WTC11 (cell line): ENCODE measurements around the gene NLGN4X. TPM values are rescaled to one million over a fixed set of nuclear protein-coding genes. Genes with fewer than 3 reads are reported as not detected.
A peak's percentile ranks its signal among the peaks of the same experiment; 100 is the strongest.

Source experiments
- ATAC-seq: fragments of 200-7000 bp; cut with Tn5 transposase; 2 replicates; pipeline ENCODE4 v1.10.0; 2021; ENCODE audit warnings: mild to moderate bottlenecking, moderate library complexity
- CTCF ChIA-PET: fragments of 300-600 bp; sonication (Branson Sonifier 250); formaldehyde crosslinking; loops from one replicate; lab custom pipeline; 2021; ENCODE audit warnings: antibody characterized with exemption; lab: Charles Lee
- POLR2A ChIA-PET: fragments of 350-600 bp; sonication (Branson Sonifier 250); formaldehyde crosslinking; loops from one replicate; lab custom pipeline; 2021; ENCODE audit warnings: antibody characterized with exemption; lab: Charles Lee
- DNase-seq: peaks from one replicate; pipeline ENCODE4 v3.0.0; 2021; ENCODE audit warnings: low spot score
- H3K27ac Mint-ChIP-seq: 2 replicates; pipeline ENCODE4 v1.8.0; 2021; ENCODE audit warnings: mixed read lengths
- H3K27me3 Mint-ChIP-seq: 2 replicates; pipeline ENCODE4 v1.8.0; 2021; ENCODE audit warnings: low read depth, mild to moderate bottlenecking, moderate library complexity, mixed read lengths
- H3K36me3 Mint-ChIP-seq: 2 replicates; pipeline ENCODE4 v1.8.0; 2021; ENCODE audit warnings: mixed read lengths
- H3K4me1 Mint-ChIP-seq: 2 replicates; pipeline ENCODE4 v1.8.0; 2022; ENCODE audit warnings: mixed read lengths
- H3K4me3 Mint-ChIP-seq: 2 replicates; pipeline ENCODE4 v1.8.0; 2021; ENCODE audit warnings: mild to moderate bottlenecking, moderate library complexity, mixed read lengths
- H3K9me3 Mint-ChIP-seq: 2 replicates; pipeline ENCODE4 v1.8.0; 2021; ENCODE audit warnings: mixed read lengths
- RELA ChIP-seq: sonication (generic); formaldehyde crosslinking; IDR thresholded peaks from 2 replicates; pipeline ENCODE4 v1.8.1; 2022; ENCODE audit warnings: missing genetic modification reagents, mild to moderate bottlenecking, borderline replicate concordance
- TCF7 ChIP-seq: sonication (generic); formaldehyde crosslinking; IDR thresholded peaks from 2 replicates; pipeline ENCODE4 v1.8.0; 2022; ENCODE audit warnings: mild to moderate bottlenecking, low read depth, missing genetic modification reagents, moderate library complexity
- TP53 ChIP-seq: sonication (generic); formaldehyde crosslinking; IDR thresholded peaks from 2 replicates; pipeline ENCODE4 v1.8.1; 2023; ENCODE audit warnings: mild to moderate bottlenecking, missing genetic modification reagents
- ZNF416 ChIP-seq: fragments of 250-450 bp; sonication (Bioruptor Pico); IDR thresholded peaks from 2 replicates; pipeline ENCODE4 v1.9.0; 2021; ENCODE audit warnings: mild to moderate bottlenecking, inconsistent platforms
- ZNF671 ChIP-seq: fragments of 250-450 bp; sonication (Bioruptor Pico); IDR thresholded peaks from 2 replicates; pipeline ENCODE4 v1.8.0; 2021; ENCODE audit warnings: mild to moderate bottlenecking
- total RNA-seq: library from RNA; stranded (reverse); gene quantifications from 3 replicates; pipeline ENCODE4 v1.2.3, GENCODE V29; 2021
- TF ChIP-seq, protein P1 (sequence below): sonication (generic); formaldehyde crosslinking; conservative IDR thresholded peaks from 2 replicates; pipeline ENCODE4 v1.8.1; 2022; ENCODE audit warnings: mild to moderate bottlenecking, missing genetic modification reagents
- TF ChIP-seq, protein P2 (sequence below): sonication (generic); formaldehyde crosslinking; IDR thresholded peaks from 2 replicates; pipeline ENCODE4 v1.8.0; 2023; ENCODE audit warnings: missing genetic modification reagents, mild to moderate bottlenecking, borderline replicate concordance
- TF ChIP-seq, protein P3 (sequence below): fragments of 250-450 bp; sonication (Bioruptor Pico); IDR thresholded peaks from 2 replicates; pipeline ENCODE4 v1.9.0; 2021; ENCODE audit warnings: moderate library complexity, mild to moderate bottlenecking, inconsistent platforms, borderline replicate concordance
- TF ChIP-seq, protein P4 (sequence below): sonication (generic); formaldehyde crosslinking; IDR thresholded peaks from 2 replicates; pipeline ENCODE4 v1.8.1; 2022; ENCODE audit warnings: low read depth, missing genetic modification reagents, borderline replicate concordance
- TF ChIP-seq, protein P5 (sequence below): fragments of 250-450 bp; sonication (Bioruptor Pico); IDR thresholded peaks from 2 replicates; pipeline ENCODE4 v1.9.0; 2021; ENCODE audit warnings: mild to moderate bottlenecking, borderline replicate concordance
- TF ChIP-seq, protein P6 (sequence below): sonication (generic); formaldehyde crosslinking; IDR thresholded peaks from 2 replicates; pipeline ENCODE4 v1.8.1; 2022; ENCODE audit warnings: mild to moderate bottlenecking, moderate library complexity, missing genetic modification reagents
- TF ChIP-seq, protein P7 (sequence below): sonication (generic); formaldehyde crosslinking; IDR thresholded peaks from 2 replicates; pipeline ENCODE4 v1.8.0; 2022; ENCODE audit warnings: mild to moderate bottlenecking, missing genetic modification reagents

Gene NLGN4X
- total RNA-seq, 1 experiment from 2014 or later, result 53.8 TPM

DNA sequence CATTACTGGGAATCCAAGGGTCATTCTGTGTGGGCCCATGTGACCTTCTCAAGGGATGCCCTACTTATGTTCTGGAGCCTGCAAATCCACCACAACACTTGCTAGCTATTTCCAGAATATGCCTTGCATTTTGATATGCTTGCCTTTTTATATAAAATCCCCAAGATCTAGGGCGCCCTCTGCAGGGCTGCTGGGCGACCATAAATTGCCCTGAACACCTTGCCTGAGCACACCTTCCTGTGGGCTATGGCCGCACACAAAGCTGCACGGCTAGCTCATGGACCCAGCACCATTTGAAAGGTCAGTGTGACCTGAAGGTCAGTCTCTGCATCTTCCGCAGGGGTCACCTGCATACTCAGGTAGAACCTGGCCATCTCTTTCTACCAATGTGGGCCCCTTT is 311.7 kb downstream of the NLGN4X start:
- no peak overlapping the region for H3K4me3 Mint-ChIP-seq
- ChIA-PET POLR2A (no interaction called here), CTCF (interaction anchor here (0.6 to 1.2 kb wide), 3 partner anchors 15 to 1155 kb away, joined by 3 read pairs; no protein-coding TSS in a partner anchor)
- no peaks in the 10 kb centered on the region; the same call in 1 of the 2 replicates for H3K4me1 Mint-ChIP-seq
- ATAC-seq, result peak; percentile 52
- peaks cover 28% of the 10 kb centered on the region for H3K9me3 Mint-ChIP-seq
- peak; percentile 14 for DNase-seq
- peaks cover 33% of the 10 kb centered on the region for H3K36me3 Mint-ChIP-seq
- no peaks in the 10 kb centered on the region for H3K27me3 Mint-ChIP-seq
- TF ChIP-seq ZNF671 (no peak), TCF7 (no peak)
- TF ChIP-seq, protein P1, sequence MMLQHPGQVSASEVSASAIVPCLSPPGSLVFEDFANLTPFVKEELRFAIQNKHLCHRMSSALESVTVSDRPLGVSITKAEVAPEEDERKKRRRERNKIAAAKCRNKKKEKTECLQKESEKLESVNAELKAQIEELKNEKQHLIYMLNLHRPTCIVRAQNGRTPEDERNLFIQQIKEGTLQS, result no peak
- TF ChIP-seq, protein P2, sequence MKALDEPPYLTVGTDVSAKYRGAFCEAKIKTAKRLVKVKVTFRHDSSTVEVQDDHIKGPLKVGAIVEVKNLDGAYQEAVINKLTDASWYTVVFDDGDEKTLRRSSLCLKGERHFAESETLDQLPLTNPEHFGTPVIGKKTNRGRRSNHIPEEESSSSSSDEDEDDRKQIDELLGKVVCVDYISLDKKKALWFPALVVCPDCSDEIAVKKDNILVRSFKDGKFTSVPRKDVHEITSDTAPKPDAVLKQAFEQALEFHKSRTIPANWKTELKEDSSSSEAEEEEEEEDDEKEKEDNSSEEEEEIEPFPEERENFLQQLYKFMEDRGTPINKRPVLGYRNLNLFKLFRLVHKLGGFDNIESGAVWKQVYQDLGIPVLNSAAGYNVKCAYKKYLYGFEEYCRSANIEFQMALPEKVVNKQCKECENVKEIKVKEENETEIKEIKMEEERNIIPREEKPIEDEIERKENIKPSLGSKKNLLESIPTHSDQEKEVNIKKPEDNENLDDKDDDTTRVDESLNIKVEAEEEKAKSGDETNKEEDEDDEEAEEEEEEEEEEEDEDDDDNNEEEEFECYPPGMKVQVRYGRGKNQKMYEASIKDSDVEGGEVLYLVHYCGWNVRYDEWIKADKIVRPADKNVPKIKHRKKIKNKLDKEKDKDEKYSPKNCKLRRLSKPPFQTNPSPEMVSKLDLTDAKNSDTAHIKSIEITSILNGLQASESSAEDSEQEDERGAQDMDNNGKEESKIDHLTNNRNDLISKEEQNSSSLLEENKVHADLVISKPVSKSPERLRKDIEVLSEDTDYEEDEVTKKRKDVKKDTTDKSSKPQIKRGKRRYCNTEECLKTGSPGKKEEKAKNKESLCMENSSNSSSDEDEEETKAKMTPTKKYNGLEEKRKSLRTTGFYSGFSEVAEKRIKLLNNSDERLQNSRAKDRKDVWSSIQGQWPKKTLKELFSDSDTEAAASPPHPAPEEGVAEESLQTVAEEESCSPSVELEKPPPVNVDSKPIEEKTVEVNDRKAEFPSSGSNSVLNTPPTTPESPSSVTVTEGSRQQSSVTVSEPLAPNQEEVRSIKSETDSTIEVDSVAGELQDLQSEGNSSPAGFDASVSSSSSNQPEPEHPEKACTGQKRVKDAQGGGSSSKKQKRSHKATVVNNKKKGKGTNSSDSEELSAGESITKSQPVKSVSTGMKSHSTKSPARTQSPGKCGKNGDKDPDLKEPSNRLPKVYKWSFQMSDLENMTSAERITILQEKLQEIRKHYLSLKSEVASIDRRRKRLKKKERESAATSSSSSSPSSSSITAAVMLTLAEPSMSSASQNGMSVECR (CRISPR knock-in tag), result no peak
- TF ChIP-seq, protein P3, sequence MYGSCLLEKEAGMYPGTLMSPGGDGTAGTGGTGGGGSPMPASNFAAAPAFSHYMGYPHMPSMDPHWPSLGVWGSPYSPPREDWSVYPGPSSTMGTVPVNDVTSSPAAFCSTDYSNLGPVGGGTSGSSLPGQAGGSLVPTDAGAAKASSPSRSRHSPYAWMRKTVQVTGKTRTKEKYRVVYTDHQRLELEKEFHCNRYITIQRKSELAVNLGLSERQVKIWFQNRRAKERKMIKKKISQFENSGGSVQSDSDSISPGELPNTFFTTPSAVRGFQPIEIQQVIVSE (CRISPR knock-in tag), result no peak
- no peak overlapping the region for H3K27ac Mint-ChIP-seq

DNA sequence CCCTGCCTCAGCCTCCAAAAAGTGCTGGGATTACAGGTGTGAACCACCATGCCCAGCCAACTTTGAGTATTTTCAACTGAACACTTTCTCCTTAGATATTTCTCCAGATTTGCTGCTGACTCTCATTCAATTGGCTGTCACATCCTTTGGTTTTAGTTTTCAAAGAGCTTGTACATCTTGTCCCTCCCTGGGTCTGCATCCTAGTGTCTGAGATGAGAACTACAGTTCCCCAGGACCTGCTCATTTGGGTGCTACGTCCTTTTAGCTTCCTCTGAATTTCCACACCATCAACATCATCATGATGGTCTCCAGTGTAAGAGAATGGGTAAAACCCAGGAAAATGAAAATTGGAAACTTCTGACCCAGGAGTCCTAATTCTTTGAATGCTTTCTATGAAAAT is 312.9 kb downstream of the NLGN4X start:
- no peak overlapping the region for H3K4me3 Mint-ChIP-seq
- H3K36me3 Mint-ChIP-seq, result peaks cover 42% of the 10 kb centered on the region
- H3K27me3 Mint-ChIP-seq, result no peaks in the 10 kb centered on the region
- peak; percentile 59 for ATAC-seq
- H3K9me3 Mint-ChIP-seq, result peaks cover 28% of the 10 kb centered on the region
- no peak for DNase-seq
- POLR2A ChIA-PET, result no interaction called here
- no peak overlapping the region for H3K27ac Mint-ChIP-seq
- H3K4me1 Mint-ChIP-seq, result peaks cover 10% of the 10 kb centered on the region
- TF ChIP-seq, protein P4, sequence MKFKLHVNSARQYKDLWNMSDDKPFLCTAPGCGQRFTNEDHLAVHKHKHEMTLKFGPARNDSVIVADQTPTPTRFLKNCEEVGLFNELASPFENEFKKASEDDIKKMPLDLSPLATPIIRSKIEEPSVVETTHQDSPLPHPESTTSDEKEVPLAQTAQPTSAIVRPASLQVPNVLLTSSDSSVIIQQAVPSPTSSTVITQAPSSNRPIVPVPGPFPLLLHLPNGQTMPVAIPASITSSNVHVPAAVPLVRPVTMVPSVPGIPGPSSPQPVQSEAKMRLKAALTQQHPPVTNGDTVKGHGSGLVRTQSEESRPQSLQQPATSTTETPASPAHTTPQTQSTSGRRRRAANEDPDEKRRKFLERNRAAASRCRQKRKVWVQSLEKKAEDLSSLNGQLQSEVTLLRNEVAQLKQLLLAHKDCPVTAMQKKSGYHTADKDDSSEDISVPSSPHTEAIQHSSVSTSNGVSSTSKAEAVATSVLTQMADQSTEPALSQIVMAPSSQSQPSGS (CRISPR knock-in tag), result no peak
- TF ChIP-seq, protein P5, sequence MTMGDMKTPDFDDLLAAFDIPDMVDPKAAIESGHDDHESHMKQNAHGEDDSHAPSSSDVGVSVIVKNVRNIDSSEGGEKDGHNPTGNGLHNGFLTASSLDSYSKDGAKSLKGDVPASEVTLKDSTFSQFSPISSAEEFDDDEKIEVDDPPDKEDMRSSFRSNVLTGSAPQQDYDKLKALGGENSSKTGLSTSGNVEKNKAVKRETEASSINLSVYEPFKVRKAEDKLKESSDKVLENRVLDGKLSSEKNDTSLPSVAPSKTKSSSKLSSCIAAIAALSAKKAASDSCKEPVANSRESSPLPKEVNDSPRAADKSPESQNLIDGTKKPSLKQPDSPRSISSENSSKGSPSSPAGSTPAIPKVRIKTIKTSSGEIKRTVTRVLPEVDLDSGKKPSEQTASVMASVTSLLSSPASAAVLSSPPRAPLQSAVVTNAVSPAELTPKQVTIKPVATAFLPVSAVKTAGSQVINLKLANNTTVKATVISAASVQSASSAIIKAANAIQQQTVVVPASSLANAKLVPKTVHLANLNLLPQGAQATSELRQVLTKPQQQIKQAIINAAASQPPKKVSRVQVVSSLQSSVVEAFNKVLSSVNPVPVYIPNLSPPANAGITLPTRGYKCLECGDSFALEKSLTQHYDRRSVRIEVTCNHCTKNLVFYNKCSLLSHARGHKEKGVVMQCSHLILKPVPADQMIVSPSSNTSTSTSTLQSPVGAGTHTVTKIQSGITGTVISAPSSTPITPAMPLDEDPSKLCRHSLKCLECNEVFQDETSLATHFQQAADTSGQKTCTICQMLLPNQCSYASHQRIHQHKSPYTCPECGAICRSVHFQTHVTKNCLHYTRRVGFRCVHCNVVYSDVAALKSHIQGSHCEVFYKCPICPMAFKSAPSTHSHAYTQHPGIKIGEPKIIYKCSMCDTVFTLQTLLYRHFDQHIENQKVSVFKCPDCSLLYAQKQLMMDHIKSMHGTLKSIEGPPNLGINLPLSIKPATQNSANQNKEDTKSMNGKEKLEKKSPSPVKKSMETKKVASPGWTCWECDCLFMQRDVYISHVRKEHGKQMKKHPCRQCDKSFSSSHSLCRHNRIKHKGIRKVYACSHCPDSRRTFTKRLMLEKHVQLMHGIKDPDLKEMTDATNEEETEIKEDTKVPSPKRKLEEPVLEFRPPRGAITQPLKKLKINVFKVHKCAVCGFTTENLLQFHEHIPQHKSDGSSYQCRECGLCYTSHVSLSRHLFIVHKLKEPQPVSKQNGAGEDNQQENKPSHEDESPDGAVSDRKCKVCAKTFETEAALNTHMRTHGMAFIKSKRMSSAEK (CRISPR knock-in tag), result no peak
- TF ChIP-seq, protein P6, sequence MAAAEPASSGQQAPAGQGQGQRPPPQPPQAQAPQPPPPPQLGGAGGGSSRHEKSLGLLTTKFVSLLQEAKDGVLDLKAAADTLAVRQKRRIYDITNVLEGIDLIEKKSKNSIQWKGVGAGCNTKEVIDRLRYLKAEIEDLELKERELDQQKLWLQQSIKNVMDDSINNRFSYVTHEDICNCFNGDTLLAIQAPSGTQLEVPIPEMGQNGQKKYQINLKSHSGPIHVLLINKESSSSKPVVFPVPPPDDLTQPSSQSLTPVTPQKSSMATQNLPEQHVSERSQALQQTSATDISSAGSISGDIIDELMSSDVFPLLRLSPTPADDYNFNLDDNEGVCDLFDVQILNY, result no peak
- CTCF ChIA-PET, result interaction anchor here (1.2 to 1.3 kb wide), 3 partner anchors 9 to 1954 kb away, joined by 3 to 5 read pairs (median 4); no protein-coding TSS in a partner anchor

DNA sequence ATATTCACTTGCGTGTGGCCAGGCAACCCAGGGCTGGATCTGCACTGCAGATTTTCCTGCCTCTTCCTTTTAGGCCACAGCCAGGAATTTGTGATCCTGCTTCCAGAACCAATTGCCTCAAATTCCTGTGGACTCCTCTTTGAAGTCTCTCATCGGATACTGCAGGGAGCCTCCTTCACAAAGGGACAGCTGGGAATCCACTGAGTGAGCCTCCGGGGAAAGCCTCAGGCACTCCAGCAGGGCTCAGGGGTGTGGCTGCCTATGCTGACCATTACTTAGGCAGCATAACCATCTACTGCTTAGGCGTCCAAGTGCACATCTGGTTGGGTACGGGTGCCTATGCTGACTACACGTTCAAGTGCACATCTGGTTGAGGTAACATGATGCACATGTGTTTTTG is 321.5 kb downstream of the NLGN4X start:
- H3K27ac Mint-ChIP-seq, result no peak overlapping the region
- CTCF ChIA-PET, result interaction anchor here (1.0 kb wide), 1 partner anchor 9 kb away, joined by 4 read pairs; no protein-coding TSS in a partner anchor
- POLR2A ChIA-PET, result no interaction called here
- H3K9me3 Mint-ChIP-seq, result peaks cover 1% of the 10 kb centered on the region; the same call in 1 of the 2 replicates
- H3K4me3 Mint-ChIP-seq, result no peak overlapping the region
- peaks cover 33% of the 10 kb centered on the region for H3K36me3 Mint-ChIP-seq
- no peaks in the 10 kb centered on the region for H3K27me3 Mint-ChIP-seq
- peaks cover 21% of the 10 kb centered on the region for H3K4me1 Mint-ChIP-seq
- ATAC-seq (peak; percentile 70), DNase-seq (peak; percentile 17)
- TF ChIP-seq RELA (no peak), ZNF416 (no peak), TP53 (no peak)
- TF ChIP-seq, protein P2 (CRISPR knock-in tag), result no peak
- TF ChIP-seq, protein P7, sequence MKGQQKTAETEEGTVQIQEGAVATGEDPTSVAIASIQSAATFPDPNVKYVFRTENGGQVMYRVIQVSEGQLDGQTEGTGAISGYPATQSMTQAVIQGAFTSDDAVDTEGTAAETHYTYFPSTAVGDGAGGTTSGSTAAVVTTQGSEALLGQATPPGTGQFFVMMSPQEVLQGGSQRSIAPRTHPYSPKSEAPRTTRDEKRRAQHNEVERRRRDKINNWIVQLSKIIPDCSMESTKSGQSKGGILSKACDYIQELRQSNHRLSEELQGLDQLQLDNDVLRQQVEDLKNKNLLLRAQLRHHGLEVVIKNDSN (CRISPR knock-in tag), result no peak
